ENCODE results near the gene DNAI4. TPM values are rescaled to one million over a fixed set of nuclear protein-coding genes. Genes with fewer than 3 reads are reported as not detected.

Gene DNAI4
- total and polyA plus RNA-seq, 2 donors (not counting 1 experiment from before 2014, with no cell fraction given): 2.0 to 12.1 TPM

DNA sequence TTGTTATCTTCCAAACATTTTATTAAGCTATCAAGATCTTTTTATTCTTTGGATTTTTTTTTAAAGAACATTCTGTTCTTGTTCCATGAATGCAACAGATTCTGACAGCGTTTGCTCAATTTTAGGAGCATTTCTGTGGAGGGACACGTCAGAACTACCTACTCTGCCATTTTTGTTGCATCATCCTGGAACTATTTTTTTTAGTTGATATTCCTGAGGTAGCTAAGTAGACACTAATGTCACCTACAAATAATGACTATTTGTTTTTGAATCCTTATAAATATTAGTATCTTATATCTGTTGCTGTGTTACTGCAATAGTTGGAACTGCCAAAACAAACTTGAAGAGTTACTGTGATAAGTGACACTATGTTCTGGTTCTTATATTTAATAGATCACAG is 57.2 kb downstream of the DNAI4 start:
- no peaks in the 10 kb centered on the region for H3K79me2 ChIP-seq (ENCODE audit: control insufficient read depth, insufficient read depth, low read length)
- no peaks in the 10 kb centered on the region for H3K36me3 ChIP-seq (ENCODE audit: control insufficient read depth, insufficient read depth, low read length)
- H3K4me2 ChIP-seq (ENCODE audit: extremely low read depth, insufficient read depth, low read length): no peak overlapping the region
- DNase-seq (ENCODE audit: low read depth in 2 of 2): no peak
- no peak overlapping the region for H3K27ac ChIP-seq (ENCODE audit: insufficient read depth, low read length)
- no peaks in the 10 kb centered on the region for H3K9me3 ChIP-seq (ENCODE audit: control insufficient read depth, insufficient read depth, low read depth, low read length)
- no peak for TF ChIP-seq EZH2 (IDR thresholded peaks at IDR 0.05; ENCODE audit: low read length, missing control alignments)
- H3K4me1 ChIP-seq (ENCODE audit: control insufficient read depth, extremely low read depth, insufficient read depth, low read length): no peaks in the 10 kb centered on the region
- no peak overlapping the region for H3K9ac ChIP-seq (ENCODE audit: insufficient read depth, low read length)
- H2AFZ ChIP-seq (ENCODE audit: low read length): no peak overlapping the region
- H3K4me3 ChIP-seq (replicated peaks in 1 of 4; ENCODE audit: control extremely low read depth in 1 of 4, insufficient read depth in 1 of 4, low read depth in 3 of 4, low read length in 4 of 4): no peak overlapping the region
- no peaks in the 10 kb centered on the region for H3K27me3 ChIP-seq (ENCODE audit: control insufficient read depth, insufficient read depth, low read length)
- no peaks in the 10 kb centered on the region for H4K20me1 ChIP-seq (ENCODE audit: control insufficient read depth, extremely low read depth, insufficient read depth, low read length)

DNA sequence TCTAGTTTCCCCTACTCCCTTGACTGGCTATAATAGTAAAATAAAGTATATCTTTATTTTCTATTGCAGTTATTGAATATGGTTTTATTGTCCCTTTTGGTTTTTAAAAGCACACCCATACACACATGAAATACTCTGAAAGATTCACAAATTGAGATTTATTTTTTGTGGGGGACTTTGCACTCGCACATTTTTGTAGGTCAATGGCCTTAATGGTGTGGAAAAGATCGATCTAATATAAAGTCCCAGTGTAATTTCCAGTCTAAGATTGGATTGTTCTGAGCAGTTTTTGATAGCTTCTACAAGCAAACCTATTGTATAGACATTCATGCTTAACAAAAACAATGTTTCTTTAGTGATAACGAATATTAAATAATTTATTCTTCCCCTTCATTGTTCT is 64.1 kb downstream of the DNAI4 start:
- H2AFZ ChIP-seq (ENCODE audit: low read length): no peak overlapping the region
- no peaks in the 10 kb centered on the region for H4K20me1 ChIP-seq (ENCODE audit: control insufficient read depth, extremely low read depth, insufficient read depth, low read length)
- no peaks in the 10 kb centered on the region for H3K79me2 ChIP-seq (ENCODE audit: control insufficient read depth, insufficient read depth, low read length)
- no peak overlapping the region for H3K27ac ChIP-seq (ENCODE audit: insufficient read depth, low read length)
- no peaks in the 10 kb centered on the region for H3K27me3 ChIP-seq (ENCODE audit: control insufficient read depth, insufficient read depth, low read length)
- H3K4me3 ChIP-seq (replicated peaks in 1 of 4; ENCODE audit: control extremely low read depth in 1 of 4, insufficient read depth in 1 of 4, low read depth in 3 of 4, low read length in 4 of 4): no peak overlapping the region
- H3K9ac ChIP-seq (ENCODE audit: insufficient read depth, low read length): no peak overlapping the region
- no peak overlapping the region for H3K4me2 ChIP-seq (ENCODE audit: extremely low read depth, insufficient read depth, low read length)
- H3K9me3 ChIP-seq (ENCODE audit: control insufficient read depth, insufficient read depth, low read depth, low read length): no peaks in the 10 kb centered on the region
- DNase-seq (ENCODE audit: low read depth in 2 of 2): no peak
- TF ChIP-seq CTCF (conservative IDR thresholded peaks at IDR 0.05 in 1 of 2, IDR thresholded peaks at IDR 0.05 in 1 of 2; ENCODE audit: low read depth in 1 of 2, low read length in 2 of 2): no peak
- TF ChIP-seq EZH2 (IDR thresholded peaks at IDR 0.05; ENCODE audit: low read length, missing control alignments): no peak
- no peaks in the 10 kb centered on the region for H3K4me1 ChIP-seq (ENCODE audit: control insufficient read depth, extremely low read depth, insufficient read depth, low read length)
- H3K36me3 ChIP-seq (ENCODE audit: control insufficient read depth, insufficient read depth, low read length): no peaks in the 10 kb centered on the region

GRCh38 chr1:66853379-66853778 is 71.3 kb downstream of the DNAI4 start:
- Histone ChIP-seq H3K27ac (ENCODE audit: insufficient read depth, low read length) (no peak overlapping the region), H3K4me2 (ENCODE audit: extremely low read depth, insufficient read depth, low read length) (no peak overlapping the region), H4K20me1 (ENCODE audit: control insufficient read depth, extremely low read depth, insufficient read depth, low read length) (no peaks in the 10 kb centered on the region), H3K9me3 (ENCODE audit: control insufficient read depth, insufficient read depth, low read depth, low read length) (no peaks in the 10 kb centered on the region), H2AFZ (ENCODE audit: low read length) (no peak overlapping the region), H3K4me3 (replicated peaks in 1 of 4; ENCODE audit: control extremely low read depth in 1 of 4, insufficient read depth in 1 of 4, low read depth in 3 of 4, low read length in 4 of 4) (no peak overlapping the region), H3K27me3 (ENCODE audit: control insufficient read depth, insufficient read depth, low read length) (no peaks in the 10 kb centered on the region), H3K36me3 (ENCODE audit: control insufficient read depth, insufficient read depth, low read length) (no peaks in the 10 kb centered on the region), H3K9ac (ENCODE audit: insufficient read depth, low read length) (no peak overlapping the region), H3K79me2 (ENCODE audit: control insufficient read depth, insufficient read depth, low read length) (no peaks in the 10 kb centered on the region), H3K4me1 (ENCODE audit: control insufficient read depth, extremely low read depth, insufficient read depth, low read length) (no peaks in the 10 kb centered on the region)
- TF ChIP-seq EZH2 (IDR thresholded peaks at IDR 0.05; ENCODE audit: low read length, missing control alignments) (no peak), CTCF (conservative IDR thresholded peaks at IDR 0.05 in 1 of 2, IDR thresholded peaks at IDR 0.05 in 1 of 2; ENCODE audit: low read depth in 1 of 2, low read length in 2 of 2) (no peak)
- DNase-seq (ENCODE audit: low read depth in 2 of 2): no peak

Data from fibroblast of lung (primary cell).